SIG-M5 (cell line): ENCODE data around the gene ZNF423.

Experiments used
- DNase-seq: peaks from one replicate; lab custom pipeline; 2025; lab: John Stamatoyannopoulos, UW

Gene ZNF423

GRCh38 chr16:49455991-49456745 lies 399.7 kb downstream of the ZNF423 start:
- no peak for DNase-seq

- DNase-seq: no peak
Observed at GRCh38 chr16:49455181-49455990, 400.5 kb downstream of the ZNF423 start.

DNA sequence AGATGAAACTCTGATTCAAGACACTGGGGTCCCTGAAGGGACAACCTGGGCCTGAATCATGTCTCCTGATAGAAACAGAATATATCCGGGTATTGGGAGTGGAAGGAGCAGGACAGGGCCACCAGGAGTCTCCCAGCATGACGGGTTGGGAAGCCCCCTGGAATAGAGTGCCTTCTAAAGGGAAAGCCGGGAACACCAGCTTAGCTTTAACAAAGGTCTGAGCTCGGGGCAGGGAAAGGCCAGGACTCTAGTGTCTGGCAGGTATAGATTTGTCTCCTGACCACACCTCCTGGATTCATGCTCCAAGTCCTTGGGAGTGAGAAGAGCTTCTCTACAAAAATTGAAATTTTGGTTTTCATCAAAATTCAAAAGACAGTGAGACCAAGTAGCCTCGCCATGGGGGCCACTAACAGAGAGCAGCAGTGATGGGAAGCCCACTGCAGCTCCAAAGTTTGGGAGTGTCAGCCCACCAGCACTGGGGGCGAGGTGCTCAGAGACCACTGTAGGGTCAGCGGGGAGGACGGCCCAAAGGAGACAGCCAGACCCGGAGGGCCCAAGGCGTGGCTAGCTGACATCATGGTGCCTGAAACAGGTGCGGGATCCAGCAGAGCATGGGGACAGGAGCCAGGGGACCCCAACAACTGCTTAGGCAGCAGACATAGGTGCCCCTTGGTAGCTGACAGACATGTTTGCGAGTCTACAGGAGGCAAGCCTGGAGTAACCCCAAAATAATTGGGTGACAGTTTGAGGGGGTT lies 401.3 kb downstream of the ZNF423 start:
- no peak for DNase-seq

DNA sequence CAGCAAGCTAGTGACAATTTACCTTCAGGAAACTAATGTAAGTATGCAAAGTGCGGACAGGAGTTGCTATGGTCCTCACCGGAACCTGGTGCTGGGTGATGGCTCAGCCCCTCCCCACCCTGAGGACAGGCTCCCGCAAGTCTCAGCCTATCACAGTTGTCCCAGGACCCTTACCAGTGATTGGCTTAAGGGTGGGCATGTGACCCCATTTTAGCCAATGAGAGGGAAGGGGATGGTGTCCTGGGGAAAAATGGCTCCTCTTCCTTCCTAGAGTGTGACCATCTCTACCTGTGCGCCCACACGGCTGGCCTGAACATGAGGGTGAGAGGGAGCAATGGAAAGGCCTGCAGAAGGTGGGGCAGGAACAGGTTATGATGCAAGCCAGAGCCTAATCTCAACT lies 401.9 kb downstream of the ZNF423 start:
- DNase-seq: no peak

DNA sequence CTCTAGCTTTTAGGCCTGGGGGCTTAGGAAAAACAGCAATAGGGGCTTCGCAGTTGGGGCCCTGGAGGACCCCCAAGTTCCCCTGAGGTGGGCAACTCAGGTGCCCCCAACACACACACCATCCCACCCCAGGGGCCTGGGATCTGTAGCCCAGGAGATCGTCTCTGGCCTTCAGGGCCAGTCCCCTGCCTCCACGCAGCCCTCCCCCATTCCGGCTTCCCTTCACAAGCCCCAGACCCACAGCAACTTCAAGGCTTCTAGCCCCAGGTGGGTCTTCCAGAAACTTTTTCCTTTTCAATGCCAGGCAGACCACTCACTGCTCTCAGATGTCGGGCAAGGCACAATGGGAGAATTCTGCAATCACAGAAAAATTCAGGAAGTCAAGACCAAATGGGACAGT lies 402.9 kb downstream of the ZNF423 start:
- DNase-seq: no peak

DNA sequence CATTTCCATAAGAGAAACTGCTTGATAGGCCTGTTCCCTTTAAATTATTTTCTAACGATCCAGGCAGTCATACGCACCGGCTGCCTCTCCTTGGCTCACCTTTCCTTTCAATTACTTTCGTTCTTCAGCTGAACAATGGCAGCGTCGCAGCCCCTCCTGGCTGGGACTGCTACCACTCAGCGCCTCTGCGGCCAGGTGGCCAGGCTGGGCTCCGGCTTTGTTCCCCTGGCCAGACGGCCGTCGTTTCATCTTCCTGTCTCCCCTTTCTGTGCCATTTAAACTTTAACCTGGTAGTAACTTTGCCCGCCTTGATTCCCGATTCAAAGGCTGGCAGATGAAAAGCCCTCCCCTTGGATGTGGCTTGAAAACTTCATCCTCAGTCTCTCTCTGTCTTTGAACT lies 403.3 kb downstream of the ZNF423 start:
- DNase-seq: no peak

- DNase-seq: no peak
Observed at GRCh38 chr16:49452108-49452507, 403.8 kb downstream of the ZNF423 start.

GRCh38 chr16:49446805-49447204 lies 409.1 kb downstream of the ZNF423 start:
- no peak for DNase-seq

DNA sequence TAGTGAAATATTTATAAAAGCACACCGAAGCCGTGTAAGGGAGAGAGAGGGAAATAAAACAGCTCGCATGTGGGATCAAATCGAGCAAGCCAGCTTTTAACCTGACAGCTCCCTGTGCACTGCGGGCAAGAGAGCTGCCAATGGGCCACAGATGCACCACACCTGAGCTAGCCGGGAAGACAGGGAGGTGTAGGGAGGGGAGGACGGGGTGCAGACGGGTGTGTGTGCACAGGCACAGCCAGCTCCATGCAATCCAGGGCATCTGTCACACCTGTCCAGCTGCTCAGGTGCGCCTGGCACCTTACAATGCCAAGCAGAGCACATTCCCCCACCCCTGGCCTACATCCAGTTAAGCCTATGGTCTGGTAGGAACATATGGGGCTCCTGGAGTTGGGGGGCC lies 412.3 kb downstream of the ZNF423 start:
- no peak for DNase-seq

GRCh38 chr16:49442805-49443204 lies 413.1 kb downstream of the ZNF423 start:
- no peak for DNase-seq

GRCh38 chr16:49441366-49441780 lies 414.5 kb downstream of the ZNF423 start:
- no peak for DNase-seq

DNA sequence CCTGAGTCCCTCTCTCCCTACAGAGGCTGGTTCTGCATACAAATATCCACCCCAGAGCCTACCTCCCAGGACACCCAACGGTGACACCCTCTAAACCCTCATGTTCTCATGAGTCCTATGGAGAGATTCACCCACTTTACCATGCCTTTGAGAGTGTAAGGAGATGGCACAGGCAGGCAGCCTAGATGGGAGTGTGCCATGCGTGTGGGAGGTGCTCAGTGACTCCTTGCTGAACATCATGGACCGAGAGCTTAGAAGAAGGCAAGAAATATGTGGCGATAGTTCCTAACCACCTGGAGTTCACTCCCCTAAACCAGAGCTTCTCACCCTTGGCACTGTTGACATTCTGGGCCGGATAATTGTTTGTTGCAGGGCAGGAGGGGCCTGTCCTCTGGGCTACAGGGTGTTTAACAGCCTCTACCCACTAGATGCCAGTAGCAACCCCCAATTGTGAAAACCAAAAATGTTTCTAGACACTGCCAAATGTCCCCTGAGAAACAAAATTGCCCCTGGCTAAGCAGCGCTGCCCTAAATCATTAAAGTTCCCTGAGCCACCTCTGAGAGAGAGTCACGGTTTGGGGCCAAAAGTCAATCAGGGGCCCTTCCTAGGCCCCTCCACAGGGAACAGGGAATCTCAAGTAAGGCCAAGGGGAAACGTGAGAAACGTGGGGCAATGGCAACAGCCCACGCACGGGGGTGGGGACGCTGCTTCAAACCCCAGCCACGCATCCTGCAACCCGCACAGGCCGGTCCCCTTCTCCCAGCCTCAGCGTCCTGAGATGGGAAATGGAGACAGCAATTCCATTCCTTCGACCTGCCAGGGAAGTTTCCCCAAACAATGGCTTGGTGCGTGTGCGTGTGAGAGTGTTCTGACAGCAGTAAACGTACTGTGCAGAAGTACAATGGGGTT lies 415.5 kb downstream of the ZNF423 start:
- no peak for DNase-seq

- no peak for DNase-seq
Observed at GRCh38 chr16:49439676-49440075, 416.2 kb downstream of the ZNF423 start.

DNA sequence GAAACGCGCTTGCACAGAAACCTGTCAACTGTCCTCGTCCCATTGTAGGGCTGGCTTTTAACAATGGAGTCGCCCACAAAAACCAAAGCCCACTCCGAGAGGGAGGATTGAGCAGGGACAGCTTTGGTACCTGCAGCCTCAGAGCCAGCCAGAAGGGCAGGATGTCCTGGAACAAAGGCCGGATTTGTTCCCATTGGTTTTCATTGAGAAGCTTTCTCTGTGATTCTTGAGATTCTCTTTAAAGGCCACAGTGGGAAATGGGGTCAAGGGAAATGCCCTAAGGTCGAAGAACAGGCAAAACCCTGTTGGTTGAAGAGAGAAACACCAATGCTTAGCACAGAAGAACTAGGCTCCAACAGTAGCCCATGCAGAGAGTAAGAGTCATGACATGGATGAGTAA lies 416.9 kb downstream of the ZNF423 start:
- no peak for DNase-seq
